RCC 7860 (cell line): ENCODE results near the gene FKBP4.

Source experiments
- DNase-seq: peaks from one replicate; pipeline ENCODE4 v3.0.0-alpha.2; 2015; ENCODE audit warnings: low spot score
- FAIRE-seq: peaks from 2 replicates; lab custom pipeline; 2012; peaks lifted over from hg19 to GRCh38; lab: Jason Lieb, UNC

FKBP4 gene

DNA sequence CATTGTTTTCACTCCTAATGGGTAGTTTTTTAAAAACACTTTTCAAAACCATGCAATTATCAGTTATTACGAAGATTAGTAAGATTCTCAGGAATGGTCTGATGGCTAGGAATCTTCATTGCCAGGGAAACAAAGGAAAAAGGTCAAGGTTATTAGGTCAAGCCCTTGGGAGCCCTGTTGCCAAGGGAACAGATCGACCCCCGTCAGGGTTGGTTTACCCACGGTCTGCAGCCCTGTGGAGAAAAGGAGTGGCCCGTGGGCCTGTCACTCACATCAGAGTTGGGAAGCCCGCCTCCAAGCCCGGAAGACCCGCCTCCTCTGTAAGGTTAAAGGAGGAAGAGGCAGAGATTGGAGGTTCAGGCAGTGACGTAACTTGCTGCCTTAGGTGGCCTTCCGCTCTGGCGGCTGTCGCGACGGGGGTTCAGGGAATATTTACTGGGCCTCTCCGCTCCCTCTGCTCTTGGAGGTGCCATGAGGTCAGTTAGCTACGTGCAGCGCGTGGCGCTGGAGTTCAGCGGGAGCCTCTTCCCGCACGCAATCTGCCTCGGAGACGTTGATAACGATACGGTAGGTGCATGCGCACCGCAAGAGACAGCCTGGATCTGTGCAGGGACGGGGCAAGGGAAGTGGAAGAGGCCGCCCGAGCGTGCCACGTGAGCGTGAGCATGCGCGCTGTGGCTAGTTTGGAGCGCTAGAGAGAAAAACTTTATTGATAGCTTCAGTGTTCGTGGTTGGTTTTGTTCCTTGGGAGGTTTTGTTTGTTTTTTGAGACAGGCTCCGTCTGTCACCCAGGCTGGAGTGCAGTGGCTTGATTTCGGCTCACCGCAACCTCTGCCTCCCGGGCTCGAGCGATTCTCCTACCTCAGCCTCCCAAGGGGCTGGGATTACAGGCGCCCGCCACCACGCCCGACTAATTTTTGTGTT, 17.8 kb downstream of the FKBP4 start, which contains the start of gene ITFG2:
TSS of gene ITFG2 (plus strand) at position 379 of the 924 bp plus-strand sequence. CDS start at position 472, 93 bp downstream.
- FAIRE-seq (peak; percentile 77), DNase-seq (peak; percentile 97)

GRCh38 chr12:2813214-2814185, 18.7 kb downstream of the FKBP4 start:
- DNase-seq (peak; percentile 57), FAIRE-seq (peak; percentile 35)

GRCh38 chr12:2819810-2820209, 25.0 kb downstream of the FKBP4 start:
- no peak for DNase-seq
- no peak for FAIRE-seq

DNA sequence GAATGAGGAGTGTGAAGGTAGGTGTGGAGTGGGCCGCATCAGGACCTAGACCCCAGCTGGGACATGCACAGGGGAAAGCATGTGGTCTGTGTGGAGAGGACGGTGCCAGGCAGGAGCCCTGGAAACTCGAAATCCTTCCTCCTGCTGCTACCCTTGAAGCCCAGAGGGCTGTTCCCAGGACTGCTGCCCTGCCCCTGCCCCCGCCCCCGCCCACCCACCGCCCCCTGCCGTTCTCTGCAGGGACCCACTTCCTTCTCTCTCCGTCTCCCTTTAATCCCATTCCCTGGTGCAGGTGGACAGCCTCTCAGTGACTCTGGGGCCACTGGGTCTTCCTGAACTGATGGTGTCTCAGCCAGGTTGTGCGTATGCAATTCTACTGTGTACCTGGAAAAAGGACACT, 25.7 kb downstream of the FKBP4 start:
- no peak for DNase-seq
- no peak for FAIRE-seq

DNA sequence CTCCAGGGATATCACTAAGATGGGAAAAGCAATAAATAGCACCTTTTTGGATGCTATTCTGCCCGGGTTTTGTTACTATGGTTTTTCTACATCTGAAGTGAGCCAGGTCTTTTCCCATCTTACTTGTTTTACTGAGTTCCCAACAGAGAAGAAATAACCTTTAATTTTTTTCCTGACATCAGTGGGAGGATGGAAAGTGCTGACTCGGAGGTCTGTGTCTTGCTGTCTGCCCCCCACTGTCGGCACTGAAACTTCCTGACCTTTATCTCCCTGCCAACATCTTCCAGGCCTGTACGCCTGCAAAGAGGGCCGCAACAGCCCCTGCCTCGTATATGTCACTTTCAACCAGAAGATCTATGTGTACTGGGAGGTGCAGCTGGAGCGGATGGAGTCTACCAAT, 28.7 kb downstream of the FKBP4 start:
- no peak for FAIRE-seq

DNA sequence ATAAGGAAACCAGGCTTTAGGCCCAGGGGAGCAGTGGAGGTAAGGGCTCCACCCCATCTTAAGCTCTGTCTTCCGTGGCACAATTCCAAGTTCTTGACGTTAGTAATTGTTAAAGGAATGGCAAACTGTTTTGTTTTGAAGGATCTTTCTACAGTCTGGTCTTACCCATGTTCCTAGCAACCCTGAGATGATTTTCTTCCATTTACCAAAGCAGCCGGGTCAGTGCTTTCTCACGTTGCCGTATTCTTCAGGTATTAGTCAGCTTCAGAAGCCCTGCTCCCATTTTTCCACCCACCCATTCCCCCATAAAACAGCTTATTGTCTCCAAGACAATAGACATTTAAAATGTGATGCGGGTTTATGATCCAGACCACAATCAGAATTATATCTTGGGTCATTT, 29.8 kb downstream of the FKBP4 start:
- FAIRE-seq (no peak), DNase-seq (no peak)

More for the DNA sequence above, 28.7 kb downstream of the FKBP4 start:
- no peak for DNase-seq

DNA sequence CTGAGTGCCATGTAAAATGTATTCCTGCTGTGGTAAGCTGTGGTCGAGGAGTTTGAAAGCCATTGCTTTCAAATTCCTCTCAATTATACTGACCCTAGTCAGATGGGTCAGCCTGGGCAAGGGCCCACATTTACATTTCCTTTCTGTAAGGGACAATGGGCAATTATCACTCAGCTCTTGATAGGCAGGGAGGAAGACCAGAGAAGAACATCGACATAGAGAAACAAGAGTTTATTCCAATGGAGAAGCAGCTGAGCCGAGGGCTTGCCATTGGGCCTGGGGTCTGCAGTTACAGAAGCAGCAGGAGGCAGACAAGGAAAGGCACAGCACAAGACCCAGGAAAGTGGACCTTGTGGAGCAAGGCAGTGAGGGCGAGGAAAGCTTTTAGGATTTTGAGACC, 30.4 kb downstream of the FKBP4 start:
- DNase-seq (no peak), FAIRE-seq (no peak)

GRCh38 chr12:2826036-2826435, 31.3 kb downstream of the FKBP4 start:
- FAIRE-seq (no peak), DNase-seq (no peak)

DNA sequence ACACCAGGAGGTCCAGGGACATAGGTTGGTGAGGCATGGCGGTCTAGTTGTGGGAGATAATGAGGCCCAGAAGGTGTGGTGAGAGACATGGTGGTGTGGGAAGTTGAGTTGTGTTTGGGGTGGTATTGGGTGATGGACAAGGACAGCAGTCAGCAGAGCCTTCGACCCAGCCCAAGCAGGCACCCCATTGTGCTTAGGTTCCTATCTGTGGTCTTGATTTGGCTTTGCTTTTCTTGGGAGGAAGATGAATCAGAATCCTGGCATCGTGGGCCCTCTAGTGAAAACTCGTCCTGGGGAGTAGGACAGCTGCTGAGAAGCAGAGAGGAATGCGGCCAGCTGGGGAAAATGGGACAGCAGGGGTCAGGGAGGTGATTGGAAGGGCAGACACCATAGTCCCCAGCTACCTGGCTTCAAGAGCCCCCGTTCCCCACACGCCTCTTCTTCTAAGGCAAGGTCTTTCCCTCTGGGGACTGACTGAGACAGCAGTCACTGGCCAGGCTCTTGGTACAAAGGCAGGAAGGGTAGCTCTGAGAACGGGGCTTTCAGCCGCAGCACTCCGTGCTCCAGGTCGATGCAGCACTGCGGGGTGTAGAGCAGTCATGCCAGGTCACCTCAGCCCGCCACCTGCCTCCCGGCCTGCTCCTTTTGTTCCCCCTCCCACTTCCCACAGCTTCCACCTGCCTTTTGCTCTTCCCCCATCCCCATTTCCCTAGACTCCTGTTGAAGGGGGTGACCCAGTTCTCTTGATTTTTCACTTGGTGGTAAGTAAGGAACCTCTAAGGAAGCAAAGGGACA, 32.1 kb downstream of the FKBP4 start:
- DNase-seq = no peak
- no peak for FAIRE-seq

DNA sequence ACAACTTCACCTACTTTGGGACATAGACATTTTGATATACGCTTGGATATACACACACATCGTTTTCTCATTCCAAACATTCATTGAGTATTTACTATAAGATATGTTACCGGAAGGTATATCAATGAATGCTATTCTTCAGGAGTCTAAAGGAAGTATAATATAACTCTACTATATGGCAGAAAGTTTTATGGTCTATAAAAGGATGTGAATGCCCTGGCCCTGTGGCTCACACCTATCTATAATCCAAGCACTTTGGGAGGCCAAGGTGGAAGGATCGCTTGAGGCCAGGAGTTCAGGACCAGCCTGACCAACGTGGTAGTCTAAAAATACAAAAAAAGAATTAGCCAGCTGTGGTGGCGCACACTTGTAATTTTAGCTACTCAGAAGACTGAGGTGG, 34.5 kb downstream of the FKBP4 start:
- FAIRE-seq = no peak
- no peak for DNase-seq

GRCh38 chr12:2832550-2833127, 37.9 kb downstream of the FKBP4 start:
- no peak for DNase-seq
- no peak for FAIRE-seq

DNA sequence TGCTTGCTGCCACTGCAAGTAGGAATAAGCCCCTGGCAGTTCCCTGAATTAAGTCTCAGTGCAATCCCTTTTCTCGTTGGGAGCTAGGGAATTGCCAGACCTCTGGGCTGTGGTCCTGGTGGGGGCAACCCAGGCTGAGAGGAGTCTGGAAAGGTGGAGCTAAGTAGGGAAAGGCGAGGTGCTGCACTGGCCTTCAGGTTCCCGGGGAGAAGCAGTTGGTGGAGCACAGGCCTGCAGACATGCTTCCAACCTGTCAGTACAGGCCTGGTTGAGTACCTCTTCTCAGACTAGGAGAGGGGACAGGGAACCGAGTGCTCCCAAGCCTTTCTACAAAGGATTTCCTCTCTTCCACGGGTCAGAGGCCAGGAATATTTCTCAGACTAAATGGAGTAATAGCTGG, 38.6 kb downstream of the FKBP4 start:
- FAIRE-seq (no peak), DNase-seq (no peak)

GRCh38 chr12:2833810-2834209, 39.0 kb downstream of the FKBP4 start:
- DNase-seq (no peak), FAIRE-seq (no peak)

- no peak for DNase-seq
- no peak for FAIRE-seq
These were observed 40.1 kb downstream of the FKBP4 start, which contains the start of gene NRIP2 for GRCh38 chr12:2834581-2835491. NRIP2 (minus strand) TSS chr12:2835035; CDS start chr12:2834983, 52 bp downstream.

- no peak for FAIRE-seq
- no peak for DNase-seq
These were observed 41.1 kb downstream of the FKBP4 start for GRCh38 chr12:2835691-2836403.

- DNase-seq (no peak), FAIRE-seq (no peak)
These were observed 41.8 kb downstream of the FKBP4 start for GRCh38 chr12:2836574-2836973.

DNA sequence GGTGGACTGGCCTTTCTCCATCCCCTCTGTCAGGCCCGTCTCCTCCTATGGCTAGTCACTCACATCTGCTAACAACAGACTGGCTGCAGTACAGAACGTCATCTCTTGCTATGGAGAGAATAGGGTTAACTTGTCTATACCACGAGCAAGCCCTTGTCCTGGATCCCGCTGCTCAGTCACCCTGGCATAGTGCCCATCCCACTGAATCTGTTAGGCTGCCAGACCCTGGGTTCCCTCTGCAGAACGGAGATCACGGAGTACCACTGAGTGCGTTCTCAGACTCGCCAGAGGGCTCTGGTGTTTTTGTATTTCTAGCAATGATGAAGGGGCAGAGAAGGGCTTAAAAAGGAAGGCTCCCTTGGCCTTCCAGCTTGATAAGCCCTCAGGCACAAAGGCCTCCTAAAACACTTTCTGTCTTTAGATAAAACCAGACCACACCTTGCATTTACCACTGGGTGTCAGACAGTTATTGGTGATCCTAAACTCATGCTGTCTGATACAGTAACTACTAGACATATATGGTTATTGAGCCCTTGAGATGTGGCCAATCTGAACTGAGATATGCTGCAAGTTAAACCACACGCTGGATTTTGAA, 46.4 kb downstream of the FKBP4 start:
- FAIRE-seq (no peak), DNase-seq (no peak)

GRCh38 chr12:2842948-2843347, 48.2 kb downstream of the FKBP4 start:
- no peak for FAIRE-seq
- DNase-seq = no peak
